Effector memory CD4-positive, alpha-beta T cell (primary cell): ENCODE results near the gene ZNF804B.

Source experiments
- DNase-seq, 3 donors: peaks; one replicate each; pipeline ENCODE4 v3.0.0-alpha.2; 2020
- H3K27ac ChIP-seq: 2 replicates; pipeline ENCODE4 v1.7.0; 2013; ENCODE audit warnings: mild to moderate bottlenecking, low read length, moderate library complexity; ENCODE audit not compliant: insufficient read depth, poor library complexity, severe bottlenecking
- H3K27me3 ChIP-seq: replicated peaks from 2 replicates; pipeline ENCODE4 v1.7.0; 2013; ENCODE audit warnings: mild to moderate bottlenecking, low read length; ENCODE audit not compliant: insufficient read depth, control insufficient read depth, poor library complexity, severe bottlenecking
- H3K36me3 ChIP-seq: 2 replicates; pipeline ENCODE4 v1.7.0; 2013; ENCODE audit warnings: mild to moderate bottlenecking, low read length, moderate library complexity; ENCODE audit not compliant: control insufficient read depth, insufficient read depth
- H3K4me1 ChIP-seq: 2 replicates; pipeline ENCODE4 v1.7.0; 2013; ENCODE audit warnings: low read length, mild to moderate bottlenecking; ENCODE audit not compliant: control insufficient read depth, insufficient read depth, poor library complexity, severe bottlenecking
- H3K4me3 ChIP-seq: 2 replicates; pipeline ENCODE4 v1.7.0; 2013; ENCODE audit warnings: low read length, low read depth, mild to moderate bottlenecking; ENCODE audit not compliant: insufficient read depth, poor library complexity, severe bottlenecking
- H3K9me3 ChIP-seq: 2 replicates; pipeline ENCODE4 v1.7.0; 2013; ENCODE audit warnings: mild to moderate bottlenecking, low read length, moderate library complexity; ENCODE audit not compliant: control insufficient read depth

Gene ZNF804B

DNA sequence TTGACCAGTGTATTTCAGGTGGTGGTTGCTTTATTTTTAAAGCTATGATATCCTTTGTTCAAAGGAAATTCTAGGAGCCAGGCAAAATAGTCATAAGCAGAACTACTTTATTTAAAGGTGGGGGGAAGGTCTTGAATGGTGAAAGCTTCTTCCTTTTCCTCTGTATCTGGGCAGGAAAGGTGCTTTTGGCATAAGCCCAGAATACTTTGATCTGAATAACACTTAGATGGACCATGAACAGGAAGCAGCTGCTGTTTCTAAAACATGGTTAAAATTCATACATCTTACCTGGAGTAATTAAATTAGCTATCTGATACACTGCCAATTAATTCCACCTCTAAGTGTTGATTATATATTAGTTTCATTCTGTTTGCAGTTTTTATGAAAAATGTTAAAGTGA lies 13.3 kb downstream of the ZNF804B start:
- no peaks in the 10 kb centered on the region for H3K27me3 ChIP-seq
- no peak for DNase-seq
- H3K27ac ChIP-seq: no peak overlapping the region
- no peaks in the 10 kb centered on the region for H3K4me1 ChIP-seq
- no peaks in the 10 kb centered on the region for H3K9me3 ChIP-seq
- H3K36me3 ChIP-seq: no peaks in the 10 kb centered on the region
- H3K4me3 ChIP-seq: no peak overlapping the region

GRCh38 chr7:88775838-88776237 lies 16.3 kb downstream of the ZNF804B start:
- Histone ChIP-seq H3K27me3 (no peaks in the 10 kb centered on the region), H3K4me1 (no peaks in the 10 kb centered on the region), H3K36me3 (no peaks in the 10 kb centered on the region), H3K27ac (no peak overlapping the region), H3K9me3 (no peaks in the 10 kb centered on the region), H3K4me3 (no peak overlapping the region)
- no peak for DNase-seq

DNA sequence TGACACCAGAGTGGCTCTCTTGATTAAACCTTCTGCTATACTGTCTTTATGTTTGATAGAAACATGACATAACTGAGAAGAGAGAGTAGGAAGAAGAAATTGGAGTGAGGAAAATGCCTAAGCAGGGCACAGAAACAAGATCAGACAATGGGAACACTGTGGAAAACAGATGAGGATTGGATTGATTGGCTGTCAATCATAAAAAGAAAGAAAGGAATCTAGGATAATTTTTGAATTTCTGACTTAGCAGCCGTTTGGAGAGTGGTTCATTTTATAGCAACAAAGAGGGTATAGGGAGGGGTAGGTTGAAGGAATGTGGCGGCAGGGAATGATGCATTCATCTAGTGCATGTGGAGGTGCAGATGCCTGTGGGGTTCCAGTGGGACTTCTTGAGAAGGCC lies 28.3 kb downstream of the ZNF804B start:
- DNase-seq: no peak
- Histone ChIP-seq H3K27me3 (no peaks in the 10 kb centered on the region), H3K4me3 (no peak overlapping the region), H3K9me3 (no peaks in the 10 kb centered on the region), H3K27ac (no peak overlapping the region), H3K36me3 (no peaks in the 10 kb centered on the region), H3K4me1 (no peaks in the 10 kb centered on the region)

- Histone ChIP-seq H3K4me3 (no peak overlapping the region), H3K4me1 (no peaks in the 10 kb centered on the region), H3K27ac (no peak overlapping the region), H3K27me3 (no peaks in the 10 kb centered on the region), H3K36me3 (no peaks in the 10 kb centered on the region), H3K9me3 (no peaks in the 10 kb centered on the region)
- no peak for DNase-seq
These were observed 30.1 kb downstream of the ZNF804B start for GRCh38 chr7:88789480-88790064.

GRCh38 chr7:88791891-88792290 lies 32.4 kb downstream of the ZNF804B start:
- no peaks in the 10 kb centered on the region for H3K36me3 ChIP-seq
- no peaks in the 10 kb centered on the region for H3K27me3 ChIP-seq
- DNase-seq: no peak
- no peak overlapping the region for H3K27ac ChIP-seq
- H3K9me3 ChIP-seq: no peaks in the 10 kb centered on the region
- no peaks in the 10 kb centered on the region for H3K4me1 ChIP-seq
- no peak overlapping the region for H3K4me3 ChIP-seq

DNA sequence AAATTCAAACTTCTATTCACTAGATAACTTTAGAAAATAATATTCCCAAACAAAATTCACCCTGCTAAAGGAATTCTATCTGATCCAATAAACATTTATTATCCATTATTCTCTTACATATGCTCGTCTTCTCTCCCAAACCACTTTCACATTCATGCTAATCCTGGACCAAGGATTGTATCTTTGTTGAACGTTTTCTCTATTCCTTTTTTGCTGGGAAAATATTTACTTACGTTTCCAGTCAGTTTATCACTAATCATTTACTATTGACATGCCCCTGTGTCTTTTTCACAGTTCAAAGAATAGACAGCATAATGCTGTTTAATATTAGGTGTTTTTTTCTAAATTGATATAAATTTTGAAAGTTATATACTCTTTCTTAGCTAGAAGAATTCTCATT lies 32.9 kb downstream of the ZNF804B start:
- Histone ChIP-seq H3K36me3 (no peaks in the 10 kb centered on the region), H3K9me3 (no peaks in the 10 kb centered on the region), H3K27me3 (no peaks in the 10 kb centered on the region), H3K4me1 (no peaks in the 10 kb centered on the region), H3K4me3 (no peak overlapping the region), H3K27ac (no peak overlapping the region)
- no peak for DNase-seq

- Histone ChIP-seq H3K36me3 (no peaks in the 10 kb centered on the region), H3K4me3 (no peak within 1 kb of the TSS), H3K27me3 (no peaks in the 10 kb centered on the region), H3K9me3 (no peaks in the 10 kb centered on the region), H3K4me1 (no peaks in the 10 kb centered on the region), H3K27ac (no peak within 1 kb of the TSS)
- DNase-seq: no peak
These were observed 36.1 kb downstream of the ZNF804B start, which contains the start of gene TEX47 for GRCh38 chr7:88795553-88795952. Gene TEX47 (minus strand): TSS chr7:88795737. CDS start chr7:88794942, 795 bp downstream.

GRCh38 chr7:88801046-88801445 lies 41.5 kb downstream of the ZNF804B start:
- no peaks in the 10 kb centered on the region for H3K9me3 ChIP-seq
- no peak overlapping the region for H3K4me3 ChIP-seq
- no peak for DNase-seq
- no peaks in the 10 kb centered on the region for H3K36me3 ChIP-seq
- no peaks in the 10 kb centered on the region for H3K27me3 ChIP-seq
- no peak overlapping the region for H3K27ac ChIP-seq
- no peaks in the 10 kb centered on the region for H3K4me1 ChIP-seq

- Histone ChIP-seq H3K36me3 (no peaks in the 10 kb centered on the region), H3K4me3 (no peak overlapping the region), H3K27ac (no peak overlapping the region), H3K27me3 (no peaks in the 10 kb centered on the region), H3K4me1 (no peaks in the 10 kb centered on the region), H3K9me3 (no peaks in the 10 kb centered on the region)
- DNase-seq: no peak
These were observed 47.0 kb downstream of the ZNF804B start for GRCh38 chr7:88806280-88807037.

GRCh38 chr7:88818552-88818951 lies 59.1 kb downstream of the ZNF804B start:
- no peak overlapping the region for H3K27ac ChIP-seq
- H3K9me3 ChIP-seq: no peaks in the 10 kb centered on the region
- no peaks in the 10 kb centered on the region for H3K27me3 ChIP-seq
- H3K4me3 ChIP-seq: no peak overlapping the region
- H3K4me1 ChIP-seq: no peaks in the 10 kb centered on the region
- DNase-seq: no peak
- no peaks in the 10 kb centered on the region for H3K36me3 ChIP-seq
